Activated CD4-positive, CD25-positive, alpha-beta regulatory T cell treated with anti-CD3 and anti-CD28 coated beads, Interleukin-2, amount 50 U/mL, for 72 hours (primary cell): ENCODE results near the gene CDH23.

Experiments
- DNase-seq: peaks from one replicate; pipeline ENCODE4 v3.0.0; 2021

CDH23 gene

DNA sequence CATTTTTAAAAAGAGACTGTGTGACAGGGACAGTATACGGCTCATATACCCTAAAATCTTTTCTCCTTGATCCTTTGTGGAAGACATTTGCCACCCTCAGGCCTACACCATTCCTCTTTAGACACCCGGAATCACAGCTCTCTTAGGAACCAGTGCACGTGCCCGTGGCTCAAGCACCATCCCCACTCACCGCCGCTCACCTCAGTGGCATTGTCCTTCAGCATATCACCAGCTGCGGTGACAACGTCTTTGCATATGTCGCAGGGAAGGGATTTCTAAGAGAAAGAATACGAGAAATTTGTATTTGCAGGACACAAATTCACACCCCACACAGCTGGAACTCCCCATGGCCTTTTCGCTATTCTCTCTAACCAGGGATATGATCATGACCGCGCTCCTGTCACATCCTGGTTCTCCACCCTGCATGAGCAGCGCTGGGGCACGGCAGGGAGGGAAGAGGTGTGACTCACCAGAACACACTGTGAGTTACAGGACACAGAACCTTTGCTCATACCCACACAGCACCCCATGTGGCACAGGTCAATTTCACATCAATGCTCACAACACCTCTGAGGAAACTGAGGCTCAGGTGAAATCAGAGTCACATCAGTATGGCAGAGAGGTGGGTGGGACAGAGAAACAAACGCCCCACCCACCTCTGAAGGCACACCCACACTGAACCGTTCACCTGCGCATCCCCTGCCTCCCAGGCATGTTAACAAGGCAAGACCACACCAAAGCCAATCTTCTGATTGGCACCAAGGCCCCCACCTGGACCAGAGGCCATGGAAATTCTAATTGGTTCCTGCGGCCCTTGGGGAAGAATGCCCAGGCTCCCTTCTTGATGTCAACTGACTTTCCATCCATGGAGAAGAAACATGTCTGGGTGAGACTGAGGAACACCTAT is 435.2 kb downstream of the CDH23 start:
- no peak for DNase-seq

GRCh38 chr10:71832967-71833366 is 436.2 kb downstream of the CDH23 start:
- DNase-seq: no peak

DNA sequence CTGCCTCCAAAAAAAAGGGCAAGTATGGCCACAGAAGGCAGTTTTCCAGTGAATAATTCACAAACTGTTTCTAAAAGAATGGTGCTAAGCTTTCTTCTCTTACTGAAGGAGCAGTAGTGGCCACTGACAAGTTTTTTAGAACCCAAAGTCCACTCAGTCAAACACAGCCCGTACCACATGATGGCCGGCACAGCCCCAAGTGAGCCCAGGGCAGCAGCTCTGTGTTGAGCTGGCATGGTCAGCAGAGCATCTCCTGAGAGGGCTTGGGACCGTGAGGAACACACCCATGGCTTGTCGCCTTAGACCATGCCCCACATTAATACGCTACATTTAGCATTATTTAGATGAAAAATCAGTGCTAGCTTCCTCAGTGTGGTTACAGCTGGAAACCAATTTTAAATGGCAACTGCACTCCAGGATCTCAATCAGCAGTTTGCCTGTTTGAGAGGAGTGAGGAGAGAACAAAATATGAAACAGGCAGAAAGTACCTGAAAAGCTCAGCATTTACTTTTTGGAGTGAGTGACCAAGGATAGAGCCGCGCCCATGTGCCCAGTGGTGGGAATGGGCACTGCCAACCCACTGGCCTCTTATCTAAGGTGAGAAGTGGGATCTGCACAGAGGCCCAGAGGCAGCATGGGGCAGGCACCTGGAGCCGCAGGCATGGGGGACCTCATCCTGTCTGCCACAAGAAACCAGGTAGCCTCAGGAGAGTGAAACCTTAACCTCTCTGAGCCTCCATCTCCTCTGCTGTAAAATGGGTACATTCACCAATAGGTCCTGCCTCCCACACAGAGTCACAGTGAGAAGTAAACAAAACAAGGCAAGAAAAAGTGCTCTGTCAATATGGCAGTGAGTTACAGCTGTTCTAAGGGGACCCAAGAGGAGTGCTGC is 437.0 kb downstream of the CDH23 start:
- DNase-seq: no peak

GRCh38 chr10:71834343-71834674 is 437.6 kb downstream of the CDH23 start:
- DNase-seq: no peak

DNA sequence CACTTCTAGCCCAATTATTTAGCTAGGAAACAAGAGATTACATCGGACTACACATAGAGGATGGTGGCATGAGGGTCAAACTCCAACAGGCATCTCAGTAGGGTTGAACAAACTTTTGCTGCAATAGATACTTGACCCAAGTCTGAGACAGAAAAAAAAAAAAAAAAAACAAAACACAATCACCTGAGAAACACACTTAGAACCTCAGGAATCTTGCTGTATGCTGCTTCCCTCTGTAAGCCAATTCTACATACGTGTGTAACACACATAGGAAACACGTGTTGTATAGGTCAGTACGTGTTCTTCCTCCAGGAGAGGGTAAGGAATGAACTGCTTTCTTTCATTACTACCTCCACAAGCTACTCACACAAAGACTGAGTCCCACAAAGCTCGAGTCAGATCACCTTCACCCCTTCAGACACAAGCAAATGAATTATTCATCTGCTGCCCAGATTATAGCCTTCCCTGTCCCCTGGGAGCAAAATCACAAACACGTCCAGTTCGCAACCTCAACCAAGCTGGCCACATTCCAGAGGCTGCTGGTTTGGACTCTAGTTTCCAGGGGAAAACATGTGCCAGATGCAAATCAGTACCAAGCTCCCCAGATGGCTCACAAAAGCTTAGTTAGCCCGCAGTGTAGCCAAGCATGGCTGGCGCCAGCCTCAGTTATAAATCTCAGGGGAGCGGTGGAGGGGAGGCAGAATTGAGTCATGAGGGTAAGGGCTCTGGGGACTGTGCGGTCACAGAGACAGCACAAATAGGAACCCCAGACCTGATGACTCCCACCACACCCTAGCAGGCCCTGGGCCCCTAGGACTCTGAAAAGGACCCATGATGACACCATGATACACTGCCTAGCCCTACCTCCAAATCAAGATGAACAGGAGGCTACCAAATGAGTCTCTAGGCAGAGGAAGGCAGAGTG is 439.2 kb downstream of the CDH23 start:
- no peak for DNase-seq

GRCh38 chr10:71836596-71836974 is 439.9 kb downstream of the CDH23 start:
- DNase-seq: no peak

DNA sequence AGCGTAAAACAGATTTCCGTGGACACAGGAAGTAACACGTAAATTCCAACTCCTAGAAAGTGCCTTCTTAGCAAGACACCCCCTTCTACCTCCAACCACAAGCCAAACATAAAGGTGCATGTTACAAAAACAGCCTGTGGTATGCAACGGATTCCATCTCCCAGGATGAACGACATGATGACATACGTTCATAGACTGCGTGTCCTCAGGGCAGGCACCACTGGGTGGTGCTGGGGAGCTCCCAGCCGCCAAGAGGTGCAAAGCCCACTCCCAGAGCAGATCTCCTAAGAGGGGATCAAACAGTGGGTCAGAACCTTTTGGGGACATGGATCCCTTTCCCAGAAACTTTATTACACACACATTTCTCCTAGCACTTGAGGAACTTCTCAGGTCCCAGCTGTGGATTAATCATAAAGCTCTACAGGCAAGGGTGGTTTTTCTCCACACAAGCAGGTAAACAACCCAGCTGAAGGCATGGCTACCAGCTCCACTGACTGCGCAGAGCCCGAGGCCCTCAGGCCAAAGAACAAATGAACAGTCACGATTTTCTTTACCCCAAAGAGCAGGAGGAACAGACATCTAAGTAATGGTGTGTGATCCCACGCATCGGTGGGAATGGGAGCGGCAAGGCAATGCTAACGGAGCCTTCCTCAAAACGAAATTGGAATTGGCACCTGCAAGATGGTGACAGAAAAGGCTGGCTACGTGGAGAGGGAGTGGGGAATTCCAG is 440.5 kb downstream of the CDH23 start:
- no peak for DNase-seq

- no peak for DNase-seq
Observed at GRCh38 chr10:71838264-71839211, 441.8 kb downstream of the CDH23 start.

- DNase-seq: no peak
Observed at GRCh38 chr10:71840177-71840957, 443.6 kb downstream of the CDH23 start.

GRCh38 chr10:71840958-71841335 is 444.2 kb downstream of the CDH23 start:
- no peak for DNase-seq

GRCh38 chr10:71842422-71842821 is 445.7 kb downstream of the CDH23 start:
- no peak for DNase-seq

GRCh38 chr10:71842856-71843686 is 446.4 kb downstream of the CDH23 start:
- DNase-seq: no peak

DNA sequence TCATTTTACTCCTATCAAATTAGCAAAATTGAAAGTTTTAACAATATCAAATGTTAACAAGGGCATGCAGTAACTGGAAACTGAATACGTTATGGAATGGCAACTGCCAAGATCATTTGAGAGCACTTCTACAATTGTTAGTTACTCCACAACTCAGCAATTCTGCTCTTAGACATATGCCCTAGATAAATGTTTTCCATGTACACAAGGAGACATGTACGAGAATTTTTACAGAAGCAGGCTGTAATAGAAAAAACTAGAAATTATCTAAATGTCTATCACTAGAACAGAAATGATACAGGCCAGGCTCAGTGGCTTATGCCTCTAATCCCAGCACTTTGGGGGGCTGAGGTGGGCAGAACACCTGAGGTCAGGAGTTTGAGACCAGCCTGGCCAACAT is 447.4 kb downstream of the CDH23 start:
- no peak for DNase-seq

- DNase-seq: no peak
Observed at GRCh38 chr10:71844695-71845094, 448.0 kb downstream of the CDH23 start.

GRCh38 chr10:71845410-71846405 is 449.0 kb downstream of the CDH23 start:
- no peak for DNase-seq

DNA sequence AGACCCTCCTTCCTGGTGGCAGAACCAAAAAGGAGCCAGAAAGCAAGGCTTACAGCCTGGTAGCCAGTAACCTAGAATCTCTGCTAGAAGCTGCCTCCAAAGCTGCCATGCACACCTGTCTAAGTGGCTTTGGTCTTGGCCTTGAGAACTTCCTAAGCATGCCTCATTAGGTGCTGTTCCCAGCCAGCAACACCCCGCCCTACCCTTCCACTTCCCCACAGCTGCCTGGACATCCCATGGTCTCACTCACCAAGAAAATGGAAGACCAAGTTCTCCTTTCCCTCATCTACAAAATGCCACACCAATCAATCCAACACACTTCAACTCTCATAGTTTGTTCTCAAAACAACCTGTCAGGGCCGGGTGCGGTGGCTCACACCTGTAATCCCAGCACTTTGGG is 450.1 kb downstream of the CDH23 start:
- DNase-seq: no peak

DNA sequence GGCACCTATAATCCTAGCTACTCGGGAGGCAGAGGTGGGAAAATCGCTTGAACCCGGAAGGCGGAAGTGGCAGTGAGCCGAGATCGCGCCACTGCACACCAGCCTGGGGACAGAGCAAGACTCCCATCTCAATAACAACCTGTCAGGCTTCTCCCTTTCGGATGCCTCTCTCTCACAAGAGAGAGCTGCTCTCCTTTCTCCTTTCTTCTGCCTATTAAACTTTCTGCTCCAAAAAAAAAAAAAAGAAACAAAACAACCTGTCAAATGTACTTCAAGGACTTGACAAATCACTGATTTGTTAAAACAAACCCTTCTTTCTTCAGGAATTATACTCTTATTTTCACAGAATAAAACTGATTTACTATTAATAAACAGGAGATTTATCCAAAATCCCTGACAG is 450.7 kb downstream of the CDH23 start:
- DNase-seq: no peak
